Muscle of arm (tissue), 12 donors: Measurements from ENCODE around the gene ELOVL5. TPM values are rescaled to one million over a fixed set of nuclear protein-coding genes. Genes with fewer than 3 reads are reported as not detected.
A peak's percentile ranks its signal among the peaks of the same experiment; 100 is the strongest.

Experiments used
- DNase-seq: peaks from one replicate; pipeline ENCODE4 v3.0.0-alpha.2; 2013
- polyA plus RNA-seq, 12 donors: library from polyadenylated mRNA; unstranded; fragments of 120-200 nt; gene quantifications; one replicate each; pipeline ENCODE4 v1.2.1, GENCODE V29; 2013; ENCODE audit not compliant: insufficient read length in 12 of 12

Gene ELOVL5
- polyA plus RNA-seq, 12 donors: 25.8 to 73.2 (median 43.7) TPM; not detected in 1

DNA sequence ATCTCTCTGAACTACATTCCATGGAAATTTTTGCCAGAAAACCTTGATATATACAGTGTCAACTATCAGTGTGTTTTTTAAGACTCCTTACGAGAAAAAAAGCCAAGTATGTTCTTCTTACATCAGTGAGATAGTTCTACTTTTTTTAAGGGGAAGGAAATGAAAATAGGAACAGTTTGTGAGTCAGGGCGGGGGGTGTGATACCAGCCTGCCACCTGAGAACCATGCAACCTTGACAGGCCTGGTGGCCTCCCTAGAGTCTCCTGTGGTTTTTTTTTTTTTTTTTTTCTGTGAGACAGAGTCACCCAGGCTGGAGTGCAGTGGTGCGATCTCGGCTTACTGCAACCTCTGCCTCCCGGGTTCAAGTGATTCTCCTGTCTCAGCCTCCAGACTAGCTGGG is 103.8 kb downstream of the ELOVL5 start:
- DNase-seq: peak; percentile 16

DNA sequence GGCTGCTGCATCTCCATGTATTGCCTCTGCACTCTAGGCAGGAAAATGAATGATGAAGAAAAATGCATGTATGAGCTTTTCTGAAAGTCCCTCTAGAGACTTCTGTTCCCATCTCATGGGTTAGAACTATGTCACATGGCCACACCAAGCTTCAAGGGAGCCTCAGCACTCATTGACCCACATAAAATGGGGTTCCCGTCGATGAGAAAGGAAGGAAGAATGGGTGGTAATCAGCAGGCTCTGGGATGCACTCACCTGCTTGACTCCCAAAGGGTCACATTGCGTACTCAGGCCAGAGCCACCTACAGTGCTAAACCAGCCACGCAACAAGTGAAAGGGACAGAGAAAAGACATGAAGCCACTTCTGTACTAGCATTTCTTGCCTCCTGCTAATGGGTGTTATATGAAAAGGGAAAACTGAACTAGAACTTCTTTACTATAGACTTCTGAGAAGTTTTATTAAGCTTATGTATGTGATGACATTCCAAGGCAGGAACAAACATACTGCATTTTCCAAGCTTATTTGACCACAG is 104.3 kb downstream of the ELOVL5 start:
- DNase-seq: no peak

DNA sequence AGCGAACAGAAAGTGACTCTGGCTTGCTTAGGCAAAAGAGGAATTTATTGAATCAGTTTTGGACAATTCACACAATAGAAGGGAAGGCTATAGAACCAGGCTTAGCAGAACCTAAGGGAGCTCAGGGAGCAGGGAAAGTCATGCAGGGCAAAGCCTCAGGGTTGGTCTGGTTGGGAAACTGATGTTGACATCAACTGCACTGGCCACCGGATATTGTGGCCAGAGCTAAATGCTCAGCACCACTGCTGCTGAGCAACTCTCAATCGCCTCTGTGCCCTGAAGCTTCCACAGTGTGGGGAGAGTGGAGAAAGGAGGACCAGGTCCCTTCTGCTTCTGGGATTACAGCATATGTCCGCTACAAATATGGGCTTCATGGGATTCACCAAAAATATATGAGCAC is 106.8 kb downstream of the ELOVL5 start:
- no peak for DNase-seq

DNA sequence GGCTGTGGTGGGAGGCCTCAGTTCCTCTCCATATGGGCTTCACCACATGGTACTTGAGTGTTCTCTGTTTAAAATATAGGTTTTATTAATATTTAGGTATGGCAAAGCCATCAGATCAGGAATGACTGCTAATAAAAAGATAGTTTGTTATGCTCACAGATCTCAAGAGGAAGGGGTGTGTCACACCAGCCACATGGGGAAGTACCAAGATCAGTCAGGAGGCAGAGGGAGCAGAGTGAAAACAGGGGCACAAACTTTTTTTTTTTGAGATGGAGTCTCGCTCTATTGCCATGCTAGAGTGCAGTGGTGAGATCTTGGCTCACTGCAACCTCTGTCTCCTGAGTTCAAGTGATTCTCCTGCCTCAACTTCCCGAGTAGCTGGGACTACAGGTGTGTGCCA is 108.0 kb downstream of the ELOVL5 start:
- no peak for DNase-seq

DNA sequence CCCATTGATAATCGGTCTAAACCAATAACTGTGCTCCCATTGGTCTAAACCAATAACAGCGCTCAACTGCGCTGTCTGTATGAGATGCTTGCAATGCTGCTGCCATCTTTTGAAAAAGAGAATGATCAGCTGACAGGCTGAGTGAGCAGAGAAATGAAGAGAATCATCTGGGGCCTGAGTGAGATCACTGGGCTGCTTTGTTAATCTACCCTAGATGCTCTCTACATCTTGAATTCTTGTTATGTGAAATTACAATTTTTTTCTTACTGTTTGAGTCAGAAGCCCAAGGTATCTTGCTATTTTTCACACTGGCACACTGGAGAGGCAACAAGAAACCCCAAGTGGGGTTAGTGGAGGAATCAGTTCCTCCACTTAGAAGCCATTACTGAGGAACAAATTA is 108.6 kb downstream of the ELOVL5 start:
- DNase-seq: no peak

DNA sequence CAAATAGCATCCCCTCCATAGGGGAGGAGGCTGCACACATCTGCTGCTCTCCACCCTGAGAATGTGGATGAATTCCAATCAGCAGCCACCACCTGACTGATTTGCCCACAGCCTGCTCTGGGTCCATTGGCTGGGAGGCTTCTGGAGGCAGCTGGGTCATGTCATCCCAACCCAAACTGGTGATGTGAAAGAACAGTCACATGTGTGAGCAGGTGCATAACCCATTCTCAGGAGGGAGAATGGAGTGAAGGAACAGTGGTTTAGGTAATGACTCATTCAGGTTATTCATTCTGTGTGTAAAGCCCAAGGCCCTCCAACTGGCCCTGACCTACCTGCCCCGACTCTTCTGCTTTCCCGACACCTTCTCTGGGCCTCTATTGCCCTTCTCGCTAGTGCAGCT is 109.2 kb downstream of the ELOVL5 start:
- DNase-seq: no peak

DNA sequence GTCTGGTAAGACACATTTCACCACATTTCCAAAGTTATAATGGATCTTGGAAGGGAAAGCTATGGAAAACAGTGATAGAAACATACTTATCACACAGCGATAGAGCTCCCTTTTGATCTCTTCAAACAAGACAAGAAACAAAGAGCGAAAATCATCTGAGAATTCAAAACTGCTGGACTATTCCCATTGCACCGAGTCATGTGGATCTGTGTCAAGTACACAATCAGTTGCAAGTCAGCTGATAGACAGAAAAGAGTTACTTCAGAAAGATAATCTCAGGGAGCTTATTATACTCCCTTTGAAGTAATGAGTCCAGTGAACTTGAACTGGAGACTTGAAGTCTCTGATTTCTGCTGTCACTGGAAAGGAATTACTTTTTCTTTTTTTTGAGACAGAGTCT is 110.4 kb downstream of the ELOVL5 start:
- DNase-seq: no peak

DNA sequence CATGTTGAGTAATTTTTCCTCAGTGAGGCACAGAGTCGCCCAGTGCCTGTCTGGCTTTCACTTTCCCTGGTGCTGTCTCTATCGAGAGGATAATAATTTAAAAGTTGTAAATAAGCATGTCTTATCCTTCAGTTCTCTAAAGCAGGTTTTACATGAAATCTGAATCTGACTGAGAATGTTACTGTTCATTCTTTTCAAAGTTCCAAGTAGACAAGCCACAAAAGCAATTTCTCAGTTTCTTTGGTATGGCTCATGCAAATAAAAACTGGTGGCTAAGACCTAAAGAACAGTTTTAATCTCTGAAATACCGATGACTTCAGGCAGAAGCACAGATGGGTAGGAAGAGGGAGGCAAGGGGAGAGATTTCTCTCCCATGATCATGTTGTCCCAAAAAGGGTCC is 112.5 kb downstream of the ELOVL5 start:
- no peak for DNase-seq

DNA sequence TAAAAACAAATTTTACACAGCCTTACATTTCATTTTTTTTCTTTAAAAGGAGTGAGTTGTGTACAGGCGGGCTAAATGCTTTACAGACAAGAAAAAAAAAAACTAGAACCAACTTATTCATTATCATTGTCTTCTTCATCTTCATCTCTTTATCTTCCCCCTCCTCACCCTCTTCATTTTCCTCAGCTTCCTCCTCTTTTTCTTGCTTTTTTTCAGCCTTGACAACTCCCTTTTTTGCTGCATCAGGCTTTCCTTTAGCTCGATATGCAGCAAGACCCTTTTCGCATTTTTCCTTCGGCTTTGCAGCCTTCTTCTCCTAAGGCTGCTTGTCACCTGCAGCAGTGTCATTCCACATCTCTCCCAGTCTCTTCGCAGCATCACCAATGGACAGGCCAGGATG is 113.2 kb downstream of the ELOVL5 start:
- DNase-seq: no peak

DNA sequence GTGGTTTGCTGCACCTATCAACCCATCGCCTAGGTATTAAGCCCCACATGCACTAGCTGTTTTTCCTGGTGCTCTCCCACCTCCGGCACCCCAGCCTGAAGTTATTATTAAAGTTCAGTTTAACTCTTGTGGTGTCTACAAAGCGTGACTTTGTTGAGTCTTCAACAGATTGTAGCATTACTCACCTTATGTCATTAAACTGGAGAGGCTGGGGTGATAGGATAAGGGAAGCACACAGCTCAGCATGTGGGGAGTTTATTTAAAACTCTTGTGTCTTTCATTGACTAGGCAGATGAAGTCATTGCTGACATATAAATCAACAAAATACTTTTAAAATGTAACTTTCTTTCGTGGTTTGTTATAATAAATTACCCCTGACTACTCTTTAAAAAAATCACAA is 115.4 kb downstream of the ELOVL5 start:
- DNase-seq: no peak

DNA sequence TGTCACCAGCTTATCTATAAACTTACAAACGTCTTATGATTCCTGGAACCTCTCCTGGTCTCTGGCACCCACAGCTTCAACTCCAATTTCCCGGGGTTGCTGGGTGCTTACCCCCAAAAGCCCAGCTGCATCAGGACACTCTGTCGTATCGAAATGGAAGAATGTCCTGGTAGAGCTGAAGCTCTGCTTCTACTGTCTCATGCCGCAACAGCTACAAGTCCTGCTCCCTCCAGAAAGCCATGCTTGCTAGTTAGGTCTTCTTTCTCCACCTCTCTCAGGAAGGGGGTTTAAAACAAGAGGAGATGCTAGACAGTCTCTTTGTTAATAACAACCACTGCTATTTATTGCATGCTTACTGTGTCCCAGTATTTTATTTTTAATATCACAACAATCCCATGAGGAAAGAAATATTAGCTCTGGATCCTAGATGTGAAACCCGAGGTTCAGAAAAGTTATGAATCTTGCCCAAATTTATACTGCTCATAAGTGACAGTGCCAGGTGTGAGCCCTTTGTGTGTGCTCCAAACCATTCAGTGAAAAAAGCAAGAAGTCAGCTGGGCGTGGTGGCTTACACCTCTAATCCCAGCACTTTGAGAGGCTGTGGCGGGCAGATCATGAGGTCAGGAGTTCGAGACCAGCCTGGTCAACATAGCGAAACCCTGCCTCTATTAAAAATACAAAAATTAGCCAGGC is 117.8 kb downstream of the ELOVL5 start:
- DNase-seq: no peak

DNA sequence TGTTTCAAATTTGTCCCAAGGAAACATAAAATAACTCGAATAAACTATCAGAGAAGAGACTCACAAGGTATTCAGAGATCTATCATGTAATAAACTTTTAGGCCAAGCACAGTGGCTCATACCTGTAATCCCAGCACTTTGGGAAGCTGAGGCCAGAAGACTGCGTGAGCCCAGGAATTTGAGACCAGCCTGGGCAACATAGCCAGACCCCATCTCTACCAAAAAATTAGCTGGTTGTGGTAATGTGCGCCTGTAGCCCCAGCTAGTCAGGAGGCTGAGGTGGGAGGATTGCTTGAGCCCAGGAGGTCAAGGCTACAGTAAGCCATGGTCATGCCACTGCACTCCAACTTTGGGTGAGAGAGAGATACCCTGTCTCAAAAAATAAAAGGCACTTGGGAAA is 120.9 kb downstream of the ELOVL5 start:
- no peak for DNase-seq

DNA sequence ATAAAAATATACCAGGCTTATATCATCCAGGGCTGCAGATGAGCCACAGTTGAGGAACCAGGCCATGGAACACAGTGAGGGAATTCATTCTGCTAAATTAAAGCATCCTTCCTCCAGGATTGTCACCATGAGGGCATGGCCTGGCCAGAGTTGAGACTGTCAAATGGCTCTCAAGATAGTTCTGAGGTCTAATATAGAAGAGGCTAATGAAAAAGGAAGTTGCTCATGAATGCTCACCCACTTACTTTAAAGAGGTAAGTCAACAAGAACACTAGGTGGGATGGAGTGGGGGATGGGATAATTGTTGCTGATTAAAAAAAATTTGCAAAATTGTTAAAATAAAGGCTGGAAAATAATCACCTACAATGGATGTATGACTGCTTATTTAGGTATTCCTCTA is 128.1 kb downstream of the ELOVL5 start:
- DNase-seq: no peak

Other genes starting within 250 kb of the ELOVL5 start
- gene GCM1, start 200.1 kb downstream of the ELOVL5 start, polyA plus RNA-seq: under 1 TPM in 2 of 12 donors, not detected in 10; 0.04 to 0.05 TPM
- 10 to 100 TPM in 6 of 12 donors, 1 to 10 TPM in 5, not detected in 1; 6.6 to 33.2 (median 10.2) TPM for gene GCLC, start 196.2 kb upstream of the ELOVL5 start, polyA plus RNA-seq